Endometrial microvascular endothelial cells (primary cell): ENCODE data around the gene DEXI. TPM values are rescaled to one million over a fixed set of nuclear protein-coding genes. Genes with fewer than 3 reads are reported as not detected.

ENCODE experiments used
- in situ Hi-C: cut with HindIII; loops from 2 replicates; pipeline ENCODE4 v1.10.0; 2017; ENCODE audit warnings: low sequenced_read_pairs, low pct_unique_long_range_greater_than_20kb; ENCODE audit errors: inconsistent ontology term
- total RNA-seq: library from RNA; depleted of rRNA; stranded (reverse); fragments of >200 nt; gene quantifications from one replicate; pipeline ENCODE4 v1.2.3, GENCODE V29; 2015; ENCODE audit errors: inconsistent ontology term

The DEXI gene
- 96.8 TPM for total RNA-seq

- in situ Hi-C loops = no loop called here
These were observed at the start of gene DEXI for GRCh38 chr16:10942352-10943063. Gene DEXI (minus strand): TSS chr16:10942468. CDS start chr16:10942005, 463 bp downstream.

- in situ Hi-C loops = no loop called here
These were observed 48.1 kb upstream of the DEXI start for GRCh38 chr16:10990378-10990777.

DNA sequence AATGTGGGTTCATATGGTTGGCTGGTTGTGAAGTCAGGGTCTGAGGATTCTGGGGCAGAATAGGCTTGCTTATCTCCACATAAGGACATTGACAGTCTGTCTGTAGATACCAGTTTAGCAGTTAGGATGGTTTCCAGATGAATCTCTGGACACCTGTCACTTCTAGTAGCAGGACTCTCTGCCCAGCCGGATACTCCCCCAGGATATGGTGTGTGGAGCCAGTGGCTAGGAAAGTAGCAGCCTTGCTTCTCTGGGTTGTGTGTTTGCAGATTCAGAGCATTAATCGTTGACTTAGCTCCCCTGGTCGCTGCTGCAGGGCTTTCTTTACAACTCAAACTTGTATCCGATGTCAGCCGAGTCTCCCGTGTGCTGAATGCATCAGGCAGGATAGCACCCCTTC lies 47.3 kb upstream of the DEXI start:
- in situ Hi-C loops = no loop called here

GRCh38 chr16:10988879-10989278 lies 46.6 kb upstream of the DEXI start:
- in situ Hi-C loops = no loop called here

DNA sequence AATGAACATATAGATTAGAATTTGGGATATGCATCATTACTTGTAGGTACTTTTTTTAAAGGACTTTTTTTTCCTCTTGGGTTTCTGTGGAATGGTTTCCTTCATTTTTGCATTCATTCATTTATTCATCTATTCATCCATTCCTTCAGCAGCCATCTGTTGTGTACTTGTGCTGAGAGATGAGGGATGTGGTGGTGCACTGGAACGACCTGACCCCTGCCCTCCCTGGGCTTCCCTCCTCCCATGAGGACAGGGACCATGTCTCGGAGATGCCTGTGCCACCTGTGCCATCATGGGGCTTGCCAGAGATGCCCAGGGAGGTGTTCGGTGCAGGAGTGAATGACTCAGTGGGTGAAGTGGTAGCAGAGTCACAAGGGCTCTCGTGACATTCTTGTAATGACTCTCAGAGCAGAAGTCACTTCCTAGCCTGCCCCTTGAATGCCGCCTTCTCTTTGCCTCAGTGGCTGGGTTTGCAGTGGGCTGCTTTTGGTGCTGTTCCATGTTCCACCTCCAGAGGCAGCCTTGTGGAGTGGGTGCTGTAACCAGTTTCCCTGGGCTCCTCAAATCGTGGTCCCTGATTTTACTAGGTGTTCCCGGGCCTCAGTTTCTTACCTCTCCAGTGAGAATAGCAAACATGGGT lies 46.0 kb upstream of the DEXI start:
- in situ Hi-C loops = no loop called here

DNA sequence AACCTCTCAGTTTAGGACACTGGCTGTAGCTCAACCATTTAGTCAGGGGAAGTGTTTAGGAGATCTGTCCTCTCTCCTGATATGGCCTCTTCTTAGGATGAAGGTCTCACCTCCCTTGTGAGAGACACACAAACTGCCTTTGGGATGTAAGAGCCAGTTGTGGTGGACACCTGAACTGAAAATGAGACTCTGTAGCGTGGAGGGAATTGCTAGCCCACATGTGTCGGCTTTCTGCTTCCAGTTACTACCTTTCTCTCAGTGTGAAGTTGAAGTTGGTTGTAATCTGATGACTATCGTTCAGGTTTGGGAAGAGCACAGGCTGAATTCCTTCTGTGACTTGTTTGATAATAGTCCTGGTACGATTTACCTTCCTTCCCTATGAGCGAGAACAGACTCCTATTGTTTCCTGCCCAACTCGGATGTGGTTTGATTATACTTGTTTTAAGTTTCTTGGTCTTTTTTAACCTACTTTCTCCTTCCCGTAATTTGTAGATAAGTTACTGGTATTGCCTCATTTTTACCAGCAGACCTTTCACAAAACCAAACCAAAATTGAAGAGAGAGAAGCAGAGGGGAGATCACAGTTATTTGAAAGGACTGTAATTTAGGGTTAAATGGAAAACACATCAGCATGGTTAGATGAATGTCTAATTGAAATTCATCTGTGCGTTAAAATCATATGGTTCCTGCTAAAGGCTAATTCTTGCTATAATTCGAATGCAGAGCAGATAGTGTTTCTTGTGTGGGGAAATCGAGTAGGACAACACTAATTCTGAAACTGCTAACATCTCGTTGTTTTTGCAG lies 45.3 kb upstream of the DEXI start:
- in situ Hi-C loops = no loop called here

DNA sequence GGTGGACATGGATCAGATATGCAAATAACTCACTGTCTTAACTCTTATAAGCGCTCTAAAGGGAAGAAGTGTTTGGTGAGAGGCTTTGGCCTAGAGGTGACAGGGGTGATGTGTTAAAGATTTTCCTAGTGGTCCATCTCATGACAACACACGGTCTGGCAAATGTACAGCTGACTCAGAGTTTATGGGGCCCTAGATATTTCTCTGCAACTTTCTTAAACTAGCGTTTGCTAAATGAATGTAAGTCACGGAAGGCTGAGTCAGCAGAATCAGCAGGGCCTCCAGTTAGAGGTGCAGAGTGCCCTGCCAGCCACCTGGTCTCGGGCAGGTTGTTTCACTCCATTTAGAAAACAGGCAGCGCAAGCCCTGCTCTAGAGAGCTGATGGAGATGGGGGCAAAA lies 42.2 kb upstream of the DEXI start:
- in situ Hi-C loops = no loop called here

GRCh38 chr16:10983159-10983558 lies 40.9 kb upstream of the DEXI start:
- in situ Hi-C loops = no loop called here

GRCh38 chr16:10982465-10983150 lies 40.3 kb upstream of the DEXI start:
- in situ Hi-C loops = no loop called here

DNA sequence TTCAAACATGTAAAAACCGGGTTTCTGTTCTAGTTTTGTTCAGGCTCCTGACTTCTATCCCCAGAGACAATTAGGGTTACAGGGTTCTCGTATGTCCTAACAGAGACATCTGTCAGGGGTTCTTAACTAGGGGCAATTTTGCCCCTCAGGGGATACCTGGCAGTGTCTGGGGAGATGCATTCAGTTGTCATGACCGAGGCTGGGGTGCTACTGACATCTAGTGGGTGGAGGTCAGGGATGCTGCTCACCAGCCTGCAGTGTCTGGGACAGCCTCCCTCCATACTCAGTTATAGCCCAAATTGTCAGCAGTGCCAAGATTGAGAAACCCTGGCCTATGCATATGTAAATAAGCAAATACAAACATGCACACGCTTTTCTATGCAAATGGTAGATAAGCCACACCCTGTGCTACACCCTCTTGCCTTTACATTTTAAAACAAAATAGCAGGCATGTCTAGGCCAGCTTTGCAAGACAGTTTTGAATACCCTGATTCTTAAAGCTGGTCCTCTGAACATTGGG lies 39.5 kb upstream of the DEXI start:
- in situ Hi-C loops = no loop called here

GRCh38 chr16:10980813-10981212 lies 38.5 kb upstream of the DEXI start:
- in situ Hi-C loops = no loop called here

DNA sequence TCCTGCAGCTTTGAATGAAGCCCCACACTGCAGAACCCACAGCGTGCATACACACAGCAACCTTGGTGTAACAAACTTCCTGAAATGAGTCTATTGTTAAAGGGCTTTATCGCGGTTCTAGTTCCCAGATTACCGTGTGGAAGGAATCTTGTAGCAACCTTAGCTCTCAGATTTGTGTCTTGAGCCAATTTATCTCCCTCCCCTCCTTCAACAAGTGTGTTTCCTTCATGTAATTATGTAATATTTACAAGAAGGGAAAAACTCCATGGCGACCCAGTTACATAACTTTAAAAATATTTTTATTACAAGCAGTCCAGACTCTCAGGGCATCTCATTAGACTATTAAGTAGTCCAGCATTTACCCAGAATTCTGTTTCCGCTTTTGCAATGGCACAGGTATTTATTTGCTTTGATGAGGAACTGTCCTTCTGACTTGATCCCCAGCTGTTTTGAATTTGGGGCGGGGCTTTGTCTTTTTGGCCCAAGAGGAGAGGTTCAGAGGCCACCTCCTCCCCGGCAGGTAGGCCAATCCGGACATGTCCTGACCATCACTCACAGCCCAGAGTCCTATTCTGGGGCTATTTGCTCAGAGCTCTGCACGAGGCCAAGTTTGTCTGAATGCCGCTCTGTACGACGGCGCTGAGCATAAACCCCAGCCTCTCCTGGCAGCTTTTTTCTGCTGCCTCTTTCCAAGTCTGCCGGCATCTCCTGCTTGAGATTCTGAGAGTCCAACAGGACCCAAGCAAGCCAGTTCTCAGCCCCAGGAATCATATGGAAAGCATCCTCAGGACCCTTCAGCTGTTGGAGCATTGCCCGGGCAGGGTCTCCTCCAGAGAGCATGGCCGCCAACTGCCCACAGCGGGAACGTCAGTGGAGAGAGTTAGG lies 37.7 kb upstream of the DEXI start:
- in situ Hi-C loops = no loop called here

DNA sequence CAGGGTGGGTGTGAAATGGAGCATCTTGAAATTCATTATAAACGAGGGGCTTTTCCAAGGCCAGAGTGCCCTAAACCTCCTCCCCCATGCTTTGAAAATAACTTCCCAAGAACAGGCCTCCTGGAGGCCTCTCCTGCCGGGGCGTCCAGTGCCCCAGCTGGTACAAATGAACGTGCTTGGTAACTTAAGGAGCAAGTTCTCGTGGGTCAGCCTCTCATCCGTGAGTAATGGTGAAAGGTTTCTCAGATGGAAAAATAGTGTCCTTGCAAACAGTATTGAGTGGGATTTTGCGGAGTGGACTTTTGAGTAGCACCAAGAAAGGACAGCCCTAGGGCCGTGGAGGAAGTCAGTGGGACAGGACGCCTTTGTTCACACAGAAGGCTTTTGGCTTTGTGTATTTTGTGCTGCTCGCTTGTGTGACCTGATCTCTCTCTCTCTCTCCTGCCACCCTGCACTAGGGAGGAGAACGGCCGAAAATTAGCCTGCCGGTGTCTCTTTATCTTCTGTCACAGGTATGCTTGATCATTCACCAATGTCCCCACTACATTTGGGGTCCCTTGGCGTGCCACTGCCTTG lies 36.7 kb upstream of the DEXI start:
- in situ Hi-C loops = no loop called here

DNA sequence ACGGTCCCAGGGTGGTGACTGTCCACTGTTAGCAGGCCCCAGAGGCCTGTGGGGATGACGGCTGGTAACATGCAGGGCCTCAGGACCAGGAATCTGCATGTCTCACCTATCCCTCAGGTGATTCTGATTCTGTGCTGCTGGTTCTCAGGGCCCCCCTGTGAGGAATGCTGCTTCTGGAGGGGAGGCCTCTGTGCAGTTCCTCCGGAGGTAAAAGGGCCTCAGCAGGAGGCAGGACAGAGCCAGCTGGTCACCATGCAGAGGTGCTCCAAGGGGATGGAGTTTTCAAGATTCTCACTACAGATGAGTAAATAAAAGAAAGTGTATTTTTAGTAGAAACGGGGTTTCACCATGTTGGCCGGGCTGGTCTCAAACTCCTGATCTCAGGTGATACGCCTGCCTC lies 35.9 kb upstream of the DEXI start:
- in situ Hi-C loops = no loop called here

DNA sequence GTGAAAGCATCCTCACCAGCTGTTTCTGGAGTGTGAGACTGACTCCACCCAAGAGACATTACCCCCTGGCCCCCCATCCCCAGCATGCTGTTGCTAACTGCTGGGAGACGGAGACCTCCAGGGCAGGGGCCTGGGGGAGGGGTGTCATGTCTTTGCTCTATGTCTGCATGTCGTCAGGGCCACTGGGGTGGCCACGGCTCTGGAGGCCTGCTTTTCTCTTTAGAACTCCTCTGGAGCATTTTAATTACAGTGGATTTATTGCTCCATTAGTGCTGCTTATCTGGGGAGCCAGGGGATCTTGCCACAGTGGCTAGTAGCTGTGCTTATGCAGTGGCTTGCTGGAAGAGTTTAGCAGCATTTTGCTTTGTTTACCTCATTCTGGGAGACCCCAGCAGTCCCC lies 34.4 kb upstream of the DEXI start:
- in situ Hi-C loops = no loop called here

DNA sequence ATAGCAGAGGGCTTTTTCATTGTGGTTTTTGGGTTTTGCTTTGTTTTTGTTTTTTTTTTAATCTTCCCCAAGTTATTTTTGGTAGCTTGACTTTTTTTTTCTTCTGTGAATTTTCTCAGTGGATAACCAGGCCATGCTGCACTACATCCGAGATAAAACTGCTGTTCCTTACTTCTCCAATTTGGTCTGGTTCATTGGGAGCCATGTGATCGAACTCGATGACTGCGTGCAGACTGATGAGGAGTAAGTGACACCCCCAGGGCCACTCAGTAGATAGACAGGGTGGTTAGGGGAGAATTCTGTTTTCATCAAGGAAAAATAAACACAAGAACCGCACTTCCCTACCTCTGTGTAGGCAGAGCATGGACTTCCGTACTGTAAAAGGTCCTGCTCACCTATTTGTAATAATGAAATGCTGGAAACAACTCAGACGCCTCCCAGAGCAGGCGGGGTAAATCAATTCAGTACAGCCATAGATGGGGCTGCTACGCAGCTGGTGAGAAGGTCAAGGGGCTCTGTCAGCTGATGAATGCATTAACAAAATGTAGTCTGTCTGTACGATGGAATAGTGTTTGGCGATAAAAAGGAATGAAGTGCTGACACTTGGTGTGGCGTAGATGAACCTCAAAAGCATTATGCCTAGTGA lies 30.7 kb upstream of the DEXI start:
- in situ Hi-C loops = no loop called here

- in situ Hi-C loops = no loop called here
These were observed 30.0 kb upstream of the DEXI start for GRCh38 chr16:10972108-10972818.
